ENCODE data around the gene HERC3.

Gene HERC3

GRCh38 chr4:88705223-88705622 lies 112.9 kb downstream of the HERC3 start:
- Histone ChIP-seq H3K4me1 (ENCODE audit: control insufficient read depth, low read depth, low read length) (no peaks in the 10 kb centered on the region), H3K27me3 (ENCODE audit: control insufficient read depth, insufficient read depth, low read length) (no peaks in the 10 kb centered on the region), H3K9ac (ENCODE audit: low read length) (no peak overlapping the region), H3K4me3 (ENCODE audit: low read length) (no peak overlapping the region), H3K36me3 (ENCODE audit: control insufficient read depth, low read depth, low read length) (no peaks in the 10 kb centered on the region), H3K27ac (ENCODE audit: low read length) (no peak overlapping the region), H3K9me3 (ENCODE audit: control insufficient read depth, low read depth, low read length) (no peaks in the 10 kb centered on the region)

- Histone ChIP-seq H3K9me3 (ENCODE audit: control insufficient read depth, low read depth, low read length) (no peaks in the 10 kb centered on the region), H3K9ac (ENCODE audit: low read length) (no peak overlapping the region), H3K4me1 (ENCODE audit: control insufficient read depth, low read depth, low read length) (no peaks in the 10 kb centered on the region), H3K27ac (ENCODE audit: low read length) (no peak overlapping the region), H3K36me3 (ENCODE audit: control insufficient read depth, low read depth, low read length) (no peaks in the 10 kb centered on the region), H3K27me3 (ENCODE audit: control insufficient read depth, insufficient read depth, low read length) (no peaks in the 10 kb centered on the region), H3K4me3 (ENCODE audit: low read length) (no peak overlapping the region)
Observed at GRCh38 chr4:88705805-88706492, 113.7 kb downstream of the HERC3 start.

GRCh38 chr4:88706574-88706973 lies 114.3 kb downstream of the HERC3 start:
- Histone ChIP-seq H3K36me3 (ENCODE audit: control insufficient read depth, low read depth, low read length) (no peaks in the 10 kb centered on the region), H3K9ac (ENCODE audit: low read length) (no peak overlapping the region), H3K9me3 (ENCODE audit: control insufficient read depth, low read depth, low read length) (no peaks in the 10 kb centered on the region), H3K27ac (ENCODE audit: low read length) (no peak overlapping the region), H3K27me3 (ENCODE audit: control insufficient read depth, insufficient read depth, low read length) (no peaks in the 10 kb centered on the region), H3K4me3 (ENCODE audit: low read length) (no peak overlapping the region), H3K4me1 (ENCODE audit: control insufficient read depth, low read depth, low read length) (no peaks in the 10 kb centered on the region)

- H3K36me3 ChIP-seq (ENCODE audit: control insufficient read depth, low read depth, low read length), result no peaks in the 10 kb centered on the region
- H3K27ac ChIP-seq (ENCODE audit: low read length), result no peak overlapping the region
- no peak overlapping the region for H3K4me3 ChIP-seq (ENCODE audit: low read length)
- no peaks in the 10 kb centered on the region for H3K27me3 ChIP-seq (ENCODE audit: control insufficient read depth, insufficient read depth, low read length)
- H3K9ac ChIP-seq (ENCODE audit: low read length), result no peak overlapping the region
- H3K9me3 ChIP-seq (ENCODE audit: control insufficient read depth, low read depth, low read length), result no peaks in the 10 kb centered on the region
- no peaks in the 10 kb centered on the region for H3K4me1 ChIP-seq (ENCODE audit: control insufficient read depth, low read depth, low read length)
Observed at GRCh38 chr4:88709989-88710388, 117.7 kb downstream of the HERC3 start.

- Histone ChIP-seq H3K4me3 (ENCODE audit: low read length) (no peak overlapping the region), H3K9me3 (ENCODE audit: control insufficient read depth, low read depth, low read length) (peaks cover 17% of the 10 kb centered on the region), H3K4me1 (ENCODE audit: control insufficient read depth, low read depth, low read length) (no peaks in the 10 kb centered on the region), H3K9ac (ENCODE audit: low read length) (no peak overlapping the region), H3K27ac (ENCODE audit: low read length) (no peak overlapping the region), H3K36me3 (ENCODE audit: control insufficient read depth, low read depth, low read length) (no peaks in the 10 kb centered on the region), H3K27me3 (ENCODE audit: control insufficient read depth, insufficient read depth, low read length) (no peaks in the 10 kb centered on the region)
Observed at GRCh38 chr4:88713782-88714181, 121.5 kb downstream of the HERC3 start.

GRCh38 chr4:88718098-88718497 lies 125.8 kb downstream of the HERC3 start:
- no peaks in the 10 kb centered on the region for H3K36me3 ChIP-seq (ENCODE audit: control insufficient read depth, low read depth, low read length)
- H3K27me3 ChIP-seq (ENCODE audit: control insufficient read depth, insufficient read depth, low read length), result no peaks in the 10 kb centered on the region
- no peaks in the 10 kb centered on the region for H3K4me1 ChIP-seq (ENCODE audit: control insufficient read depth, low read depth, low read length)
- no peak overlapping the region for H3K27ac ChIP-seq (ENCODE audit: low read length)
- peaks cover 17% of the 10 kb centered on the region for H3K9me3 ChIP-seq (ENCODE audit: control insufficient read depth, low read depth, low read length)
- no peak overlapping the region for H3K4me3 ChIP-seq (ENCODE audit: low read length)
- H3K9ac ChIP-seq (ENCODE audit: low read length), result no peak overlapping the region

- Histone ChIP-seq H3K4me1 (ENCODE audit: control insufficient read depth, low read depth, low read length) (no peaks in the 10 kb centered on the region), H3K9me3 (ENCODE audit: control insufficient read depth, low read depth, low read length) (peaks cover 17% of the 10 kb centered on the region), H3K36me3 (ENCODE audit: control insufficient read depth, low read depth, low read length) (no peaks in the 10 kb centered on the region), H3K27ac (ENCODE audit: low read length) (no peak overlapping the region), H3K4me3 (ENCODE audit: low read length) (no peak overlapping the region), H3K9ac (ENCODE audit: low read length) (no peak overlapping the region), H3K27me3 (ENCODE audit: control insufficient read depth, insufficient read depth, low read length) (no peaks in the 10 kb centered on the region)
Observed at GRCh38 chr4:88719381-88719780, 127.1 kb downstream of the HERC3 start.

GRCh38 chr4:88720451-88721428 lies 128.5 kb downstream of the HERC3 start:
- H3K9ac ChIP-seq (ENCODE audit: low read length), result no peak overlapping the region
- H3K27ac ChIP-seq (ENCODE audit: low read length), result no peak overlapping the region
- H3K9me3 ChIP-seq (ENCODE audit: control insufficient read depth, low read depth, low read length), result peaks cover 17% of the 10 kb centered on the region
- H3K4me3 ChIP-seq (ENCODE audit: low read length), result no peak overlapping the region
- no peaks in the 10 kb centered on the region for H3K27me3 ChIP-seq (ENCODE audit: control insufficient read depth, insufficient read depth, low read length)
- H3K36me3 ChIP-seq (ENCODE audit: control insufficient read depth, low read depth, low read length), result no peaks in the 10 kb centered on the region
- peaks cover 10% of the 10 kb centered on the region for H3K4me1 ChIP-seq (ENCODE audit: control insufficient read depth, low read depth, low read length)

- peaks cover 11% of the 10 kb centered on the region for H3K4me1 ChIP-seq (ENCODE audit: control insufficient read depth, low read depth, low read length)
- no peak overlapping the region for H3K4me3 ChIP-seq (ENCODE audit: low read length)
- H3K27ac ChIP-seq (ENCODE audit: low read length), result no peak overlapping the region
- H3K36me3 ChIP-seq (ENCODE audit: control insufficient read depth, low read depth, low read length), result peaks cover 7% of the 10 kb centered on the region
- no peak overlapping the region for H3K9ac ChIP-seq (ENCODE audit: low read length)
- H3K27me3 ChIP-seq (ENCODE audit: control insufficient read depth, insufficient read depth, low read length), result no peaks in the 10 kb centered on the region
- H3K9me3 ChIP-seq (ENCODE audit: control insufficient read depth, low read depth, low read length), result peaks cover 6% of the 10 kb centered on the region
Observed at GRCh38 chr4:88722276-88722780, 130.0 kb downstream of the HERC3 start.

GRCh38 chr4:88722828-88723227 lies 130.5 kb downstream of the HERC3 start:
- H3K4me3 ChIP-seq (ENCODE audit: low read length), result no peak overlapping the region
- H3K9me3 ChIP-seq (ENCODE audit: control insufficient read depth, low read depth, low read length), result peaks cover 2% of the 10 kb centered on the region
- H3K9ac ChIP-seq (ENCODE audit: low read length), result no peak overlapping the region
- H3K36me3 ChIP-seq (ENCODE audit: control insufficient read depth, low read depth, low read length), result peaks cover 12% of the 10 kb centered on the region
- H3K27me3 ChIP-seq (ENCODE audit: control insufficient read depth, insufficient read depth, low read length), result no peaks in the 10 kb centered on the region
- no peak overlapping the region for H3K27ac ChIP-seq (ENCODE audit: low read length)
- H3K4me1 ChIP-seq (ENCODE audit: control insufficient read depth, low read depth, low read length), result peaks cover 11% of the 10 kb centered on the region

GRCh38 chr4:88724406-88724805 lies 132.1 kb downstream of the HERC3 start:
- Histone ChIP-seq H3K27ac (ENCODE audit: low read length) (no peak overlapping the region), H3K36me3 (ENCODE audit: control insufficient read depth, low read depth, low read length) (peaks cover 23% of the 10 kb centered on the region), H3K9ac (ENCODE audit: low read length) (no peak overlapping the region), H3K9me3 (ENCODE audit: control insufficient read depth, low read depth, low read length) (no peaks in the 10 kb centered on the region), H3K4me1 (ENCODE audit: control insufficient read depth, low read depth, low read length) (peaks cover 11% of the 10 kb centered on the region), H3K4me3 (ENCODE audit: low read length) (no peak overlapping the region), H3K27me3 (ENCODE audit: control insufficient read depth, insufficient read depth, low read length) (no peaks in the 10 kb centered on the region)
